DMS53 treated with DMSO at 0.1 percent for 48 hours (cell line): ENCODE data around the gene ZSCAN20.
"Not testable (repeated sequence)": the region's sequence is repeated elsewhere in the genome, so short reads cannot be mapped to it uniquely, and the experiment has no call there.

Source experiments
- DNase-seq: peaks from one replicate; lab custom pipeline; 2025; ENCODE audit not compliant: unreplicated experiment; lab: John Stamatoyannopoulos, UW

Gene ZSCAN20

DNA sequence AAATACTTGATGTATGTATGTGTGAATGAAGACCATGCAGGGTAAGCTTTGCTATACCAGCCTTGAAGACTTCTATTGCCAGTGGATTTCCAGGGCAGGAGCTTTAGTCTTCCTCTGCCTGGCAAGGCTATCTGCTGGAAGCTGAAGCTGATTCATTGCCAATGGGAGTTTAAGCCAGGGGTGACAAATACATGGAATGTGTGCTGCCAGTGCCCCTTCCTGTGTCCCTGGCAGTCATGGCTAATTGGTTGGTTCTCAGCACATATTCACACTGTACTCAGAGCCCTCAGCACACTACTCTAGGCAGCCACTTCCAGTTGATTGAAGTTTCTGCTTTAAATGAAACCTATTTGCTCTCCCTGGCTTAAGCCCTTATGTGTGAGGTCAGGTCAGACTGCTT is 1.5 kb downstream of the ZSCAN20 start:
- DNase-seq, result no peak

- no peak for DNase-seq
Measured at GRCh38 chr1:33477451-33477850, 5.0 kb downstream of the ZSCAN20 start.

- no peak for DNase-seq
Measured at GRCh38 chr1:33482412-33482811, 10.0 kb downstream of the ZSCAN20 start.

GRCh38 chr1:33488624-33489023 is 16.2 kb downstream of the ZSCAN20 start:
- no peak for DNase-seq

DNA sequence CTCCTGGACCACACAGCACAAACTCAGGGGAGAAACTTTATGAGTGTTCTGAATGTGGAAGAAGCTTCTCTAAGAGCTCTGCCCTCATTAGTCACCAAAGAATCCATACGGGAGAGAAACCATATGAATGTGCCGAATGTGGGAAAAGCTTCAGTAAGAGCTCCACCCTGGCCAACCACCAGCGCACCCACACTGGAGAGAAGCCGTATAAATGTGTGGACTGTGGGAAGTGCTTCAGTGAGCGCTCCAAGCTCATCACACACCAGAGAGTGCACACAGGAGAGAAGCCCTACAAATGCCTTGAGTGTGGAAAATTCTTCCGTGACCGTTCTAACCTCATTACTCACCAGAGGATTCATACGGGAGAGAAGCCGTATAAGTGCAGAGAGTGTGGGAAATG is 22.5 kb downstream of the ZSCAN20 start:
- no peak for DNase-seq

GRCh38 chr1:33497410-33497809 is 25.0 kb downstream of the ZSCAN20 start:
- no peak for DNase-seq

- no peak for DNase-seq
Measured at GRCh38 chr1:33500547-33500946, 28.1 kb downstream of the ZSCAN20 start.

GRCh38 chr1:33501309-33501708 is 28.9 kb downstream of the ZSCAN20 start:
- no peak for DNase-seq

DNA sequence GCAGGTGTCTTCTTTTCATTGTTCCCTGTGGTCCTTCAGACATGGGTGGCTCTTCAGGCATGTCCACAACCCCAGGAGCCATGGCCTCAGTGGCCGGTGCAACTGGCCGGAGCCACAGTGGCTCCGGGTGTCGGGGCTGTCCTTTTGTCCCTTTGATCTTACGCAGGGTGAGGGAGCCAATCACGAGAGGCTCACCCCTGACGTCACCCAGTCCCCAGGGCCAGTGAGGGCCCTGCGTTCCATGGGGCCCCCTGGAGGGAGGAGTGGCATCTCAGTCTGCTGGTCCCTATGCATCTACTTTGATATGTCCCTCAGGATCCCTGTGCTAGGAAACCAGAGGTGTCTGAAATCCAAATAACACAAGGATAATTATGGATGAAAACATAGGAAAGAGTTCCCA is 29.3 kb downstream of the ZSCAN20 start:
- DNase-seq, result no peak

DNA sequence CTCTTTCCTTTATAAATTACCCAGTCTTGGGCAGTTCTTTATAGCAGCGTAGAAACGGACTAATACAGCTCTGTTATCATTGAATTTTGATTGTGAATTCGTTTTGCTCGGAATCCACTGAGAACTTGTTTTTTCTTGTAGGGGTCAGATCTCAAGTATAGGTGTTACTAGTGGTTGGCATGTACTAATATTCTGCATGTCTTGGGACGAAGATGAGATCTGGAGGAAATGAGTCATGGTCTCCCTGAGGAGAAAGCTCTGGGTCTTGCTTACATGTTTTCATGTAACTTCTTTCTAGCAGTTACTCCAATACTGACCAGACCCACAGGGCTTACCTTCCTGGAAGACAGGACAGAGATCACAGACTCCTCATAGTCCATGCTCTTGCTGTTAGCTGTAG is 30.3 kb downstream of the ZSCAN20 start:
- no peak for DNase-seq

DNA sequence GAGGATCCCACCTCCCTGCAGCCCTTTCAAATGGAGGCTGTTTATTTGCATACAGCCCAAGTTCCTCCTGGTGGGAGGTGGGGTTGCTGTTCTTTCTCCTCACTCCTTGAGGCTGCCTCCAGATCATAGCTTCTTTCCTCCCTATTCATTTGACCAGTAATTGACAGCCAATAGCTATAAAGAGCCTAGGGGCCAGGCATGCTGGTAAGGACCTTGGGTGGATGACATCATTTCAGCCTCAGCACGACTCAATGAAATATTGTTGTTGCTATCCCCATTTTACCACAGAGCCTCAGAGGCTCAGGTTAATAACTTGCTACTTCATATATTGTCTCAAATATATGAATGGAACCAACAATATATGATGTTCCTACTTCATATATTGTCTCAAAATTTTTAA is 31.1 kb downstream of the ZSCAN20 start:
- DNase-seq, result no peak

- DNase-seq, result no peak
Measured at GRCh38 chr1:33507661-33508060, 35.2 kb downstream of the ZSCAN20 start.

- no peak for DNase-seq
Measured at GRCh38 chr1:33508151-33508550, 35.7 kb downstream of the ZSCAN20 start.

GRCh38 chr1:33509276-33509675 is 36.8 kb downstream of the ZSCAN20 start:
- DNase-seq, result not testable (repeated sequence)

DNA sequence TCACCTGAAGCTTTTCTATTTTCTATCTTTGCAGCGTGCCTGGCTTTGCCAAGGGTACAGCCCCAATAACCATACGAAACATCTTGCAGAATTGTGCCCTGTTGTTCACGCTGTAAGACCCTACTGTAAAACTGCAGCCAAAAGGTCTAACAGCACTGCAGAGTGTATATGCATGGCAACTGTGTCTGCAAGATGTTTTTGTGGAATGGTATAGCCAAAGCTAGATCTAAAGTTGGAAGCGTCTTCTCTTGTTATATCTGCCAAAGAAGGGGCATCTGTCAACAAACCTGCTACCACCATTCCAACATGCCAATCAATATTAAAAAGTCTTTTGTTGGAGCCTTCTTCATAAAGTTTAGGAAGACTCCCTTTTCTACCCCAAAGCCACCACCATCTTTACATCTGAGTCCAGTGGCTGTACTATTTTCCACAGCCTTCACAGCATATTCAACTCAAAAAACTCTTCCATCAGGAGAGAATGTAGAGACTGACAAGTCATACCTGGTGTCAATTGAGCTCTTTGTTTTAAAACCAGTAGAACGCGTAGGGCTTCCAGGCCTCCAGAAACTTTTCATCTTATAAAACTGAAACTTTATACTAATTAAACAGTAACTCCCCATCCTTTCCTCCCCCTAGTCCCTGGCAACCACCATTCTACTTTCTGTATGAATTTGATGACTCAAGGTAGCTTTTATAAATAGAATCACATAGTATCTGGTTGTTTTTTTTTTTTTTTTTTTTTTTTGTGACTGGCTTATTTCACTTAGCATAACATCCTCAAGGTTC is 40.0 kb downstream of the ZSCAN20 start:
- peak; percentile 7 for DNase-seq

- no peak for DNase-seq
Measured at GRCh38 chr1:33515112-33515511, 42.7 kb downstream of the ZSCAN20 start.

DNA sequence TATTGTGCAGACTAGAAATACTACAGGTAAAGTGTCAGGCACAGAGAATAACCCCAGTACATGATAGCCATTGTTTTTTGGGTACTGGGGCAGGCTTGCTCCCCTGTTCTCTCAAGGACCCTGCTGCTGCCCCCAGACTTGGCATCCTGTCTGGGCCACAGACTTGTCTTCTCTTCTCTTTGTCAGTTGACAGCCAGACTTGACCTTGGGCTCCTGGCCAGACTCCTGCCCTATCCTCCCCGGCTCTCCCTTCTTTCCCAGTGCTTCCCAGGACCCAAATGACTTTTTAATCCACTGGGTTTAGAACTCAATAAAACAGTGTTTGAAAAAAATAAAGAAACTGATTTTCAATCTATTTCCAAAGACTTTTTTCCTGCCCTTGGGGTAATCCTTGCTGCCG is 43.2 kb downstream of the ZSCAN20 start:
- no peak for DNase-seq

DNA sequence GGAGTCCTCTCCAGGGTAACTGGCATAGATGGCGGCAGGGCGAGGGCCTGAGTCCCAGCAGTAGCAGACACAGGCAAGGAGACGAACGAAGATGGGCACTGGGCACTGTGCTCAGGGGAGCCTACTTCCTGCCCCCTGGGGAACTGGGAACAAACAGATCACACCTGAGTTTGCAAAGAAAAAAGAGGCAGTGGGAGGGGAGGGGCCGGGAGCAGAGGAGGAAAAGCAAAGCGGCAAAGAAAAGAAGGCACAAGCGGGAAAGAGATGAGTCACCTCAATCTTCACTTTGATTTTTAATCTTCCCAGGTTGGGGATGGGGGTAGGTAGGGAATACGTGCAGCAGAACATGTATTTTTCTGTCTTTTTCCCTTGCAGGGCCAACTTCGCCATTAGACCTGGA is 44.0 kb downstream of the ZSCAN20 start:
- no peak for DNase-seq

GRCh38 chr1:33516891-33517567 is 44.6 kb downstream of the ZSCAN20 start:
- DNase-seq, result no peak

- no peak for DNase-seq
Measured at GRCh38 chr1:33517596-33518250, 45.3 kb downstream of the ZSCAN20 start.

GRCh38 chr1:33519240-33519884 is 46.9 kb downstream of the ZSCAN20 start:
- DNase-seq, result no peak

DNA sequence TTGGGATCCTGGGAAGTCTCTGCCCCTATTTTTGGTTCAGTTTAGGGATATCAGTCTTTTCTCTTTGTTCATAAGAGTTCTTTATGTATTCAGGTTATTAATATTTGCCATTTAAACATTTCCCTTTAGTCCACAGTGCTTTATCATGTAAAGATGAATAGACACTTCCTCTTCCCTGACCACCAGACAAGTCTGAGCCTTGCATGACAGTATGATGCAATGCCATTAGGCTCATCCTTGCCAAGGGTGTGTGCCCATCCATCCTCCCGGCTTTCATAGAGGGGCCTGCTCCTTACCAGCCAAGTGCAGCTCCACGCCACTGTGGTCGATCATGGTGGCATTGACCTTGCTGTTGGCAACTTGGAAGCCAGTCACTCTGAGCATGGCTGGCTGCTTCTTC is 52.1 kb downstream of the ZSCAN20 start:
- DNase-seq, result no peak
